ENCODE data around the gene PODNL1. TPM values are rescaled to one million over a fixed set of nuclear protein-coding genes. Genes with fewer than 3 reads are reported as not detected.

The PODNL1 gene
- total RNA-seq, 1 donor from 2014 or later, result not detected

DNA sequence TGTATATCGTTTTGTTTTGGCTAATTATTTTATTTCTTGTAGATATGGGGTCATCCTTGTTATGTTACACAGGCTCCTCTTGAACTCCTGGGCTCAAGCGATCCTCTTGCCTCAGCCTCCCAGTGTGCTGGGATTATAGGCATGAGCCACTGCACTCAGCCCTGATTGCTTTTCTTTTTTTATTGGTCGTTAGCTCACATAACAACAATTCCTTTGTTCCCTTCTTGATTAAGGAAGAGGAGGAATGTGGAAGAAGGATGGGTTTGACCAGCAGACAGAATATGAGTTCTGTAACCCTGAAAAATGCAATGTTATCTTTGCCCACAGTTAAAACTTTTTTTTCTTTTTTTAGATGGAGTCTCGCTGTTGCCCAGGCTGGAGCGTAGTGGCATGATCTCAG is 43.7 kb downstream of the PODNL1 start:
- no peak for DNase-seq (ENCODE audit: low spot score, unreplicated experiment)
- H3K27me3 Mint-ChIP-seq, result no peaks in the 10 kb centered on the region
- TF ChIP-seq, protein P1, sequence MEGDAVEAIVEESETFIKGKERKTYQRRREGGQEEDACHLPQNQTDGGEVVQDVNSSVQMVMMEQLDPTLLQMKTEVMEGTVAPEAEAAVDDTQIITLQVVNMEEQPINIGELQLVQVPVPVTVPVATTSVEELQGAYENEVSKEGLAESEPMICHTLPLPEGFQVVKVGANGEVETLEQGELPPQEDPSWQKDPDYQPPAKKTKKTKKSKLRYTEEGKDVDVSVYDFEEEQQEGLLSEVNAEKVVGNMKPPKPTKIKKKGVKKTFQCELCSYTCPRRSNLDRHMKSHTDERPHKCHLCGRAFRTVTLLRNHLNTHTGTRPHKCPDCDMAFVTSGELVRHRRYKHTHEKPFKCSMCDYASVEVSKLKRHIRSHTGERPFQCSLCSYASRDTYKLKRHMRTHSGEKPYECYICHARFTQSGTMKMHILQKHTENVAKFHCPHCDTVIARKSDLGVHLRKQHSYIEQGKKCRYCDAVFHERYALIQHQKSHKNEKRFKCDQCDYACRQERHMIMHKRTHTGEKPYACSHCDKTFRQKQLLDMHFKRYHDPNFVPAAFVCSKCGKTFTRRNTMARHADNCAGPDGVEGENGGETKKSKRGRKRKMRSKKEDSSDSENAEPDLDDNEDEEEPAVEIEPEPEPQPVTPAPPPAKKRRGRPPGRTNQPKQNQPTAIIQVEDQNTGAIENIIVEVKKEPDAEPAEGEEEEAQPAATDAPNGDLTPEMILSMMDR (IDR thresholded peaks at IDR 0.05; ENCODE audit: unreplicated experiment), result no peak
- no peaks in the 10 kb centered on the region for H3K4me1 Mint-ChIP-seq (ENCODE audit: low read depth)
- H3K4me3 Mint-ChIP-seq (ENCODE audit: low read depth), result no peak overlapping the region
- H3K36me3 Mint-ChIP-seq (ENCODE audit: insufficient read depth), result no peaks in the 10 kb centered on the region
- no peaks in the 10 kb centered on the region for H3K9me3 Mint-ChIP-seq (ENCODE audit: low read depth)
- H3K27ac Mint-ChIP-seq, result no peak overlapping the region

DNA sequence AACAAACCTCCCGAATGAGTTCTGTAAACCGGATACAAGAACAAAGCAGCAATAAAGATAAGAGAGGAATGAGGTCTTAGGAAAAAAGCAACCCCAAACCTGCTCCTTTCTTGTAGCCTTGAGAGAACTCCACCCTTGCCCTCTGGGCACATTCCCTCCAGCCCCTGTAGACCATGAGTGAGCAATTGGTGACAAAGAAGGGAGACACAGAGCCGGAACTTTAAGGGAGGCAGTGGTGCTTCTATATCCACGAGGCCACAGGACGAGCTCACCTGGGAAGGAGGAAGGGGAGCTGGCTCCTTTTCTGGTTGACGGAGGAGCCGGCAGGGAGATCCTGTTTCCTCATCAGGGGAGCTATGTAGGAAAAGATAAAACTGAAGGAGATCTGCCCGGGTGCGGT is 45.3 kb downstream of the PODNL1 start:
- Mint-ChIP-seq H3K27me3 (no peaks in the 10 kb centered on the region), H3K4me3 (ENCODE audit: low read depth) (no peak overlapping the region), H3K9me3 (ENCODE audit: low read depth) (no peaks in the 10 kb centered on the region), H3K4me1 (ENCODE audit: low read depth) (no peaks in the 10 kb centered on the region), H3K27ac (no peak overlapping the region), H3K36me3 (ENCODE audit: insufficient read depth) (no peaks in the 10 kb centered on the region)
- TF ChIP-seq, protein P1 (IDR thresholded peaks at IDR 0.05; ENCODE audit: unreplicated experiment), result no peak
- no peak for DNase-seq (ENCODE audit: low spot score, unreplicated experiment)

DNA sequence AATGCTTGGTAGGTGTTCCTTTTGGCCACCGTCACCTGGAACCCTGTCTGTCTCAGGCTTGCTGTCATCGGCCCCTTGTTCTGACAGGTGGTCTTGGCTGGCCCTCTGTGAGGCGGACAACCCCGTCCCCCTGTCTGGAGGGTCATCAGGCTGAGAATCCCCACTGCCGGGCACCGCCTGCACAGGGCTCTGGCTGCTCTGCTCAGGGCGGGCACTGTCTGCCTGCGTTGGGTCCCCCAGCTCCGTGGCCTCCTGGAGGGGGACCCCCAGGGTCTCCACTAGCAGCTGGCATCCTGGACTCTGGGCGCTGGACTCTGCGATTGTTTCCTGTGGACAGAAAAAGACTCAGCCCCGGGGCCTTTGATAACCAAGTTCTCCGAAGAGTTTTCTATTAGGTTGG is 48.1 kb downstream of the PODNL1 start:
- H3K9me3 Mint-ChIP-seq (ENCODE audit: low read depth), result no peaks in the 10 kb centered on the region
- TF ChIP-seq, protein P1 (IDR thresholded peaks at IDR 0.05; ENCODE audit: unreplicated experiment), result no peak
- H3K4me1 Mint-ChIP-seq (ENCODE audit: low read depth), result no peaks in the 10 kb centered on the region
- no peak for DNase-seq (ENCODE audit: low spot score, unreplicated experiment)
- no peaks in the 10 kb centered on the region for H3K36me3 Mint-ChIP-seq (ENCODE audit: insufficient read depth)
- H3K4me3 Mint-ChIP-seq (ENCODE audit: low read depth), result no peak overlapping the region
- H3K27ac Mint-ChIP-seq, result no peak overlapping the region
- no peaks in the 10 kb centered on the region for H3K27me3 Mint-ChIP-seq

DNA sequence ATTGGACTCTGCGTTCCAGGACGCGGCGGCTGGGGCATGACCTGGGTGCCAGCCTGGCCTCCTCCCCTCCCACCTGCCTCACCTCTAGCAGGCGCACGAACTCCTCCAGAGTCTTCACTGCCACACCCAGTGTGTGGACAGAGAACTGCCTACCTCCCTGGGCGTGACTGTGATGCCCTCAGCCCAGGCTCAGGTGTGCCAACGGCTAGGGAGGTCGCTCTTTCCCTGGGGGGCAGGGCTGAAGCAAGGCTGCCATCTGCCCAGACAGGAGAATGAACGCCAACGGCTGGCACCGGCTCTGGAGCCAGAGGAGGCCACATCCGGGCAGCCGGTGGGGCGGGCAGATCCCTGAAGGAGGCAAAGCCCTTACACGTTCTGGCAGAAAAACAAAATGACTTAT is 49.9 kb downstream of the PODNL1 start:
- TF ChIP-seq, protein P1 (IDR thresholded peaks at IDR 0.05; ENCODE audit: unreplicated experiment), result no peak
- no peak for DNase-seq (ENCODE audit: low spot score, unreplicated experiment)
- no peak overlapping the region for H3K4me3 Mint-ChIP-seq (ENCODE audit: low read depth)
- no peaks in the 10 kb centered on the region for H3K4me1 Mint-ChIP-seq (ENCODE audit: low read depth)
- H3K27me3 Mint-ChIP-seq, result no peaks in the 10 kb centered on the region
- H3K9me3 Mint-ChIP-seq (ENCODE audit: low read depth), result no peaks in the 10 kb centered on the region
- H3K36me3 Mint-ChIP-seq (ENCODE audit: insufficient read depth), result no peaks in the 10 kb centered on the region
- no peak overlapping the region for H3K27ac Mint-ChIP-seq

DNA sequence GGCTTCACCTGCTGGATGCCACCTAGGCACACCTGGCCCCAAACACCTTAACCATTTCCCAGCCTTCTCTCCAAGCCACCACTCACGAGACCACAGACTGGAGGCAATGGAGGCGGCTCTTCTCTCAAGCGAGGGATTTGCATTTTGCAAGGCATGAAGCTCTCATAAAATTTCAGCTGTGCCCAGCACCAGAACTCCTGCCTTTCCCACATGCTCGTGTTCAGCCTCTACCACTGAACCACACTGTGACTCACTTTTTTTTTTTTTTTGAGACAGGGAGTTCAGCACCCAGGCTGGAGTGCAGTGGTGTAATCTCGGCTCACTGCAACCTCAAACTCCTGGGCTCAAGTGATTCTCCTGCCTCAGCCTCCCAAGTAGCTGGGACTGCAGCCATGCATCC is 50.7 kb downstream of the PODNL1 start:
- DNase-seq (ENCODE audit: low spot score, unreplicated experiment), result no peak
- Mint-ChIP-seq H3K9me3 (ENCODE audit: low read depth) (no peaks in the 10 kb centered on the region), H3K4me3 (ENCODE audit: low read depth) (no peak overlapping the region), H3K27ac (no peak overlapping the region), H3K27me3 (no peaks in the 10 kb centered on the region), H3K4me1 (ENCODE audit: low read depth) (no peaks in the 10 kb centered on the region), H3K36me3 (ENCODE audit: insufficient read depth) (no peaks in the 10 kb centered on the region)
- TF ChIP-seq, protein P1 (IDR thresholded peaks at IDR 0.05; ENCODE audit: unreplicated experiment), result no peak
